ENCODE results near the gene TAS2R9. TPM values are rescaled to one million over a fixed set of nuclear protein-coding genes. Genes with fewer than 3 reads are reported as not detected.

The TAS2R9 gene
- total and polyA plus RNA-seq, 2 donors (not counting 3 experiments of a cell fraction or from before 2014, with no cell fraction given): not detected

GRCh38 chr12:10842862-10843261 lies 32.9 kb upstream of the TAS2R9 start:
- dilution Hi-C loops (cut with MboI; ENCODE audit: extremely low pct_ligation_motif_present, low sequenced_read_pairs): no loop called here
- no peaks in the 10 kb centered on the region for H3K4me1 ChIP-seq (ENCODE audit: control insufficient read depth, extremely low read depth, insufficient read depth, low read length)
- POLR2A ChIA-PET: no interaction called here
- H3K4me3 ChIP-seq (replicated peaks in 1 of 3; ENCODE audit: insufficient read depth in 1 of 3, low read depth in 1 of 3, low read length in 3 of 3): no peak overlapping the region
- no peak overlapping the region for H2AFZ ChIP-seq (ENCODE audit: low read depth, low read length)
- BruUV-seq (replicated peaks): no TSS peak
- H3K4me2 ChIP-seq (ENCODE audit: insufficient read depth, low read length): no peak overlapping the region
- no peak overlapping the region for H3K9ac ChIP-seq (replicated peaks; ENCODE audit: extremely low read depth, insufficient read depth, low read length)
- no peaks in the 10 kb centered on the region for H3K36me3 ChIP-seq (ENCODE audit: control insufficient read depth in 2 of 2, extremely low read depth in 1 of 2, insufficient read depth in 2 of 2, low read length in 2 of 2)
- no peak overlapping the region for H3K27ac ChIP-seq (ENCODE audit: insufficient read depth, low read depth, low read length)
- no peaks in the 10 kb centered on the region for H3K27me3 ChIP-seq (ENCODE audit: control insufficient read depth in 2 of 2, insufficient read depth in 2 of 2, low read length in 2 of 2)
- H4K20me1 ChIP-seq (replicated peaks; ENCODE audit: control insufficient read depth, extremely low read depth, insufficient read depth, low read length): no peaks in the 10 kb centered on the region
- intact Hi-C loops (cut with micrococcal nuclease): no loop called here
- H3K9me1 ChIP-seq (replicated peaks; ENCODE audit: control insufficient read depth, extremely low read depth, insufficient read depth, low read length): no peaks in the 10 kb centered on the region
- H3K79me2 ChIP-seq (ENCODE audit: control insufficient read depth, insufficient read depth, low read length): no peaks in the 10 kb centered on the region
- FAIRE-seq (no peak), DNase-seq (ENCODE audit: low read depth, low spot score) (no peak)
- H3K9me3 ChIP-seq (replicated peaks; ENCODE audit: control insufficient read depth, insufficient read depth, low read length): no peaks in the 10 kb centered on the region
- CTCF ChIA-PET: no interaction called here
- no peak for TF ChIP-seq POLR2A (IDR thresholded peaks at IDR 0.05; ENCODE audit: low read depth, low read length)
- no peak for TF ChIP-seq JUN (IDR thresholded peaks at IDR 0.05; ENCODE audit: borderline replicate concordance, insufficient read depth, insufficient read length, low read depth)
- no peak for TF ChIP-seq POLR2AphosphoS5 (IDR thresholded peaks at IDR 0.05; ENCODE audit: insufficient read depth, low read depth, low read length)
- TF ChIP-seq GATA2 (IDR thresholded peaks at IDR 0.05; ENCODE audit: insufficient read depth, insufficient read length, low read depth, low read length): no peak
- TF ChIP-seq MAX (IDR thresholded peaks at IDR 0.05; ENCODE audit: insufficient read depth, insufficient read length): no peak
- TF ChIP-seq CTCF (IDR thresholded peaks at IDR 0.05; ENCODE audit: extremely low read depth in 1 of 2, insufficient read depth in 1 of 2, low read depth in 1 of 2, low read length in 2 of 2): no peak
- no peak for TF ChIP-seq FOS (IDR thresholded peaks at IDR 0.05; ENCODE audit: borderline replicate concordance, insufficient read depth, low read length)
- no peak for TF ChIP-seq EZH2 (IDR thresholded peaks at IDR 0.05; ENCODE audit: borderline replicate concordance, low read depth, low read length, severe bottlenecking)
- no peak for TF ChIP-seq MYC (IDR thresholded peaks at IDR 0.05; ENCODE audit: low read depth, low read length)
